K562 (cell line): ENCODE measurements around the gene ABT1. TPM values are rescaled to one million over a fixed set of nuclear protein-coding genes. Genes with fewer than 3 reads are reported as not detected.

Experiments used
- CREM ChIP-seq: IDR thresholded peaks from 2 replicates; pipeline ENCODE4 v1.6.1; 2014; ENCODE audit warnings: antibody characterized with exemption, low read depth
- ELF4 ChIP-seq: fragments of 450-650 bp; formaldehyde crosslinking; IDR thresholded peaks from 2 replicates; pipeline ENCODE4 v1.4.0; 2022; ENCODE audit warnings: missing genetic modification characterization
- ETV5 ChIP-seq: sonication (generic); formaldehyde crosslinking; IDR thresholded peaks from 2 replicates; pipeline ENCODE4 v1.4.0; 2020; ENCODE audit warnings: low read depth, mild to moderate bottlenecking, missing genetic modification reagents
- GABPA ChIP-seq: fragments of 200-800 bp; sonication (Bioruptor generic); conservative IDR thresholded peaks from 2 replicates; pipeline ENCODE4 v1.6.1; 2016; ENCODE audit warnings: low read depth, missing genetic modification characterization, missing compliant biosample characterization
- HMGN3 ChIP-seq: IDR thresholded peaks from 2 replicates; pipeline ENCODE4 v1.6.1; 2011; ENCODE audit warnings: borderline replicate concordance, low read depth, mild to moderate bottlenecking, mixed read lengths, low read length; ENCODE audit not compliant: insufficient read length; ENCODE audit errors: extremely low read depth
- JUNB ChIP-seq: fragments of 450-650 bp; formaldehyde crosslinking; conservative IDR thresholded peaks from 2 replicates; pipeline ENCODE4 v1.4.0; 2020; ENCODE audit warnings: mild to moderate bottlenecking
- NR1H2 ChIP-seq: sonication (generic); formaldehyde crosslinking; IDR thresholded peaks from 2 replicates; pipeline ENCODE4 v1.4.0; 2020; ENCODE audit warnings: mild to moderate bottlenecking, missing genetic modification reagents
- POU5F1 ChIP-seq: fragments of 150-350 bp; IDR thresholded peaks from 2 replicates; pipeline ENCODE4 v1.6.1; 2014; ENCODE audit warnings: borderline replicate concordance, low read length, low read depth, mild to moderate bottlenecking; ENCODE audit not compliant: partially characterized antibody
- ZNF134 ChIP-seq: fragments of 250-450 bp; sonication (Bioruptor Pico); conservative IDR thresholded peaks from 2 replicates; pipeline ENCODE4 v1.4.0; 2020
- ZNF23 ChIP-seq: fragments of 250-450 bp; sonication (Bioruptor Pico); IDR thresholded peaks from 2 replicates; pipeline ENCODE4 v1.4.0; 2020; ENCODE audit warnings: mild to moderate bottlenecking
- ZNF785 ChIP-seq: fragments of 250-450 bp; sonication (Bioruptor Pico); IDR thresholded peaks from 2 replicates; pipeline ENCODE4 v1.4.0; 2020; ENCODE audit warnings: mild to moderate bottlenecking
- ZSCAN29 ChIP-seq: fragments of 450-650 bp; IDR thresholded peaks from 2 replicates; pipeline ENCODE4 v1.6.1; 2017
- polyA plus RNA-seq, 8 experiments: library from polyadenylated mRNA; depleted of rRNA in 4 of 8; stranded (reverse) in 5 of 8; unstranded in 3 of 8; fragments of >200 nt; fragmentation: Nextera tagmentation in 2 of 8; fragmentation: Illumina TruSeq in 1 of 8; extraction: Ambion mirVana in 2 of 8; extraction: Trizol in 1 of 8; gene quantifications; 2 replicates each; pipeline versions ENCODE4 v1.2.1 to v1.2.3, GENCODE V29; 2011 to 2014; ENCODE audit warnings: inconsistent platforms in 1 of 8, missing spikeins in 1 of 8
- total RNA-seq, 7 experiments: library from RNA; depleted of rRNA in 6 of 7; stranded (reverse); fragments of >200 nt in 6 of 7; fragmentation: Illumina TruSeq in 2 of 7; extraction: Trizol in 2 of 7; gene quantifications; 2 replicates each; pipeline versions ENCODE4 v1.2.1 to v1.2.3, GENCODE V29; 2011 to 2021; ENCODE audit warnings: low replicate concordance in 1 of 7
- TF ChIP-seq, protein P1 (sequence below), 2 experiments: fragments of 450-650 bp in 1 of 2; sonication (generic) in 1 of 2; formaldehyde crosslinking in 1 of 2; IDR thresholded peaks; 2 replicates each; pipeline versions ENCODE4 v1.7.1 to v1.9.0; 2016 to 2022; ENCODE audit warnings: inconsistent platforms in 1 of 2, mild to moderate bottlenecking in 1 of 2, missing genetic modification reagents in 1 of 2
- TF ChIP-seq, protein P2 (sequence below), 2 experiments: fragments of 200-800 bp in 1 of 2; sonication (Bioruptor generic) in 1 of 2; sonication (generic) in 1 of 2; formaldehyde crosslinking in 1 of 2; IDR thresholded peaks in 1 of 2; conservative IDR thresholded peaks in 1 of 2; 2 replicates each; pipeline versions ENCODE4 v1.5.0 to v1.6.1; 2016 to 2020; ENCODE audit warnings: missing compliant biosample characterization in 1 of 2, missing genetic modification characterization in 1 of 2, missing genetic modification reagents in 1 of 2
- TF ChIP-seq, protein P3 (sequence below): fragments of 450-650 bp; formaldehyde crosslinking; conservative IDR thresholded peaks from 2 replicates; pipeline ENCODE4 v1.4.0; 2022; ENCODE audit warnings: mild to moderate bottlenecking, missing genetic modification characterization

Gene ABT1
- total and polyA plus RNA-seq, 9 of the 15 experiments (the other 6 are each of a cell fraction or from before 2014, with no cell fraction given), result 8.8 to 52.7 (median 40.7) TPM

DNA sequence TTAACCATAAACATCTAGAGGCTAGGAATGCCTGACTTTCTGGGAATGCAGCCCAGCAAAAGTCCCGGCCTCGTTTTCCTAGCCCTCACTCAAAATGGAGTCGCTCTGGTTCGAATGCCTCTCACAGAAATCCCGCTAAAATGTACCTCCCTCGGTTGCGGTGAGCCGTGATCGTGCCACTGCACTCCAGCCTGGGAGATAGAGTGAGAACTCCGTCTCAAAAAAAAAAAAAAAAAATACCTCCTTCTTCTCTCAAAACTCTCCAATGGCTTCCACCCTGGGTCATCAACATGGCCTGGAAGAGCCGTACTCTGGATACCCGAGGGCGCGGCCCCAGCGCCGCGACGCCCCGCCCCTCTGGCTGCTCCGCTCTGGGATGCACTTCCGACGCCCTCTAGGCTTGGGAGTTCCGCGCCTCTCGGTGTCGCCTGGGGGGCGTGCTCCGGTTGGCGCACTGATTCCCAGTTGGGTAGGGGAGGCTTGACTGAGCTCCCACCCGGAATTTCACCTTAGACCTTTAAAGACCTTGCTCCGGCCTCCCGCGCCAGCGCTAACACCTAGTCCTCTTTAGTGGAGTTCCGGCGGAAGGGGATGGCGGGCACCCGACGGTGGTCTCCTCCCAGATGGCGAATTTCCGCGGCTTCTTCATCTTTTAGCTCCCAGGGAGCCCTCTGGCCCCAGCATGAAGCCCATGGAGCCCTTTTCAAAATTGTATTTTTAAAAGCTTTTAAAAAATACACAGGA lies 46.3 kb upstream of the ABT1 start (continued):
- TF ChIP-seq HMGN3 (peak; percentile 29), JUNB (CRISPR knock-in tag) (no peak), ZNF134 (CRISPR knock-in tag) (no peak), POU5F1 (no peak), ELF4 (CRISPR knock-in tag) (no peak), NR1H2 (CRISPR knock-in tag) (no peak), ZNF785 (CRISPR knock-in tag) (0 out of 2 replicates have a peak, but pooled peaks have one; percentile 60), ZNF23 (0 out of 2 replicates have a peak, but pooled peaks have one; percentile 21), GABPA (tag) (peak; percentile 67), CREM (peak; percentile 5; the same call in 1 of the 2 replicates), ZSCAN29 (no peak), ETV5 (no peak)
- TF ChIP-seq, protein P1, sequence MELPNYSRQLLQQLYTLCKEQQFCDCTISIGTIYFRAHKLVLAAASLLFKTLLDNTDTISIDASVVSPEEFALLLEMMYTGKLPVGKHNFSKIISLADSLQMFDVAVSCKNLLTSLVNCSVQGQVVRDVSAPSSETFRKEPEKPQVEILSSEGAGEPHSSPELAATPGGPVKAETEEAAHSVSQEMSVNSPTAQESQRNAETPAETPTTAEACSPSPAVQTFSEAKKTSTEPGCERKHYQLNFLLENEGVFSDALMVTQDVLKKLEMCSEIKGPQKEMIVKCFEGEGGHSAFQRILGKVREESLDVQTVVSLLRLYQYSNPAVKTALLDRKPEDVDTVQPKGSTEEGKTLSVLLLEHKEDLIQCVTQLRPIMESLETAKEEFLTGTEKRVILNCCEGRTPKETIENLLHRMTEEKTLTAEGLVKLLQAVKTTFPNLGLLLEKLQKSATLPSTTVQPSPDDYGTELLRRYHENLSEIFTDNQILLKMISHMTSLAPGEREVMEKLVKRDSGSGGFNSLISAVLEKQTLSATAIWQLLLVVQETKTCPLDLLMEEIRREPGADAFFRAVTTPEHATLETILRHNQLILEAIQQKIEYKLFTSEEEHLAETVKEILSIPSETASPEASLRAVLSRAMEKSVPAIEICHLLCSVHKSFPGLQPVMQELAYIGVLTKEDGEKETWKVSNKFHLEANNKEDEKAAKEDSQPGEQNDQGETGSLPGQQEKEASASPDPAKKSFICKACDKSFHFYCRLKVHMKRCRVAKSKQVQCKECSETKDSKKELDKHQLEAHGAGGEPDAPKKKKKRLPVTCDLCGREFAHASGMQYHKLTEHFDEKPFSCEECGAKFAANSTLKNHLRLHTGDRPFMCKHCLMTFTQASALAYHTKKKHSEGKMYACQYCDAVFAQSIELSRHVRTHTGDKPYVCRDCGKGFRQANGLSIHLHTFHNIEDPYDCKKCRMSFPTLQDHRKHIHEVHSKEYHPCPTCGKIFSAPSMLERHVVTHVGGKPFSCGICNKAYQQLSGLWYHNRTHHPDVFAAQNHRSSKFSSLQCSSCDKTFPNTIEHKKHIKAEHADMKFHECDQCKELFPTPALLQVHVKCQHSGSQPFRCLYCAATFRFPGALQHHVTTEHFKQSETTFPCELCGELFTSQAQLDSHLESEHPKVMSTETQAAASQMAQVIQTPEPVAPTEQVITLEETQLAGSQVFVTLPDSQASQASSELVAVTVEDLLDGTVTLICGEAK (IDR thresholded peaks at IDR 0.05), result peak; percentile 75
- TF ChIP-seq, protein P1 (CRISPR knock-in tag; IDR thresholded peaks at IDR 0.05), result no peak
- TF ChIP-seq, protein P2, sequence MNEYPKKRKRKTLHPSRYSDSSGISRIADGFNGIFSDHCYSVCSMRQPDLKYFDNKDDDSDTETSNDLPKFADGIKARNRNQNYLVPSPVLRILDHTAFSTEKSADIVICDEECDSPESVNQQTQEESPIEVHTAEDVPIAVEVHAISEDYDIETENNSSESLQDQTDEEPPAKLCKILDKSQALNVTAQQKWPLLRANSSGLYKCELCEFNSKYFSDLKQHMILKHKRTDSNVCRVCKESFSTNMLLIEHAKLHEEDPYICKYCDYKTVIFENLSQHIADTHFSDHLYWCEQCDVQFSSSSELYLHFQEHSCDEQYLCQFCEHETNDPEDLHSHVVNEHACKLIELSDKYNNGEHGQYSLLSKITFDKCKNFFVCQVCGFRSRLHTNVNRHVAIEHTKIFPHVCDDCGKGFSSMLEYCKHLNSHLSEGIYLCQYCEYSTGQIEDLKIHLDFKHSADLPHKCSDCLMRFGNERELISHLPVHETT (CRISPR knock-in tag; conservative IDR thresholded peaks at IDR 0.05 in 1 of 2, IDR thresholded peaks at IDR 0.05 in 1 of 2), result peak in 1 of 2 experiments; percentile 60; a peak in 1 of 4 replicates
- TF ChIP-seq, protein P3, sequence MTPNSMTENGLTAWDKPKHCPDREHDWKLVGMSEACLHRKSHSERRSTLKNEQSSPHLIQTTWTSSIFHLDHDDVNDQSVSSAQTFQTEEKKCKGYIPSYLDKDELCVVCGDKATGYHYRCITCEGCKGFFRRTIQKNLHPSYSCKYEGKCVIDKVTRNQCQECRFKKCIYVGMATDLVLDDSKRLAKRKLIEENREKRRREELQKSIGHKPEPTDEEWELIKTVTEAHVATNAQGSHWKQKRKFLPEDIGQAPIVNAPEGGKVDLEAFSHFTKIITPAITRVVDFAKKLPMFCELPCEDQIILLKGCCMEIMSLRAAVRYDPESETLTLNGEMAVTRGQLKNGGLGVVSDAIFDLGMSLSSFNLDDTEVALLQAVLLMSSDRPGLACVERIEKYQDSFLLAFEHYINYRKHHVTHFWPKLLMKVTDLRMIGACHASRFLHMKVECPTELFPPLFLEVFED (CRISPR knock-in tag), result 0 out of 2 replicates have a peak, but pooled peaks have one; percentile 25
